Measurements from ENCODE around the gene RXFP4.
"Not testable (repeated sequence)": the region's sequence is repeated elsewhere in the genome, so short reads cannot be mapped to it uniquely, and the experiment has no call there.

Gene RXFP4

DNA sequence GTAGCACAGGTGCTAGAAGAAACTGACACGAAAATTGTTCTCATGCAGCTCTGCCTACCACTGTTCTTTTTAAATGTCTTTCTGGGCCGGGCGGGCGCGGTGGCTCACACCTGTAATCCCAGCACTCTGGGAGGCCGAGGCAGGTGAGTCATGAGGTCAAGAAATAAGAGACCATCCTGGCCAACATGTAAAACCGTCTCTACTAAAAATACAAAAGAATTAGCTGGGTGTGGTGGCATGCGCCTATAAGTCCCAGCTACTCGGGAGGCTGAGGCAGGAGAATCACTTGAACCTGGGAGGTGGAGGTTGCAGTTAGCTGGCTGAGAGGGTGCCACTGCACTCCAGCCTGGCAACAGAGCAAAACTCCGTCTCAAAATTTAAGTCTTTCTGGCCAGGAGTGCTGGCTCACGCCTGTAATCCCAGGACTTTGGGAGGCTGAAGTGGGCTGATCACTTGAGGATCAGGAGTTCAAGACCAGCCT lies 29.3 kb upstream of the RXFP4 start:
- H3K4me1 Mint-ChIP-seq (ENCODE audit: low read depth) = peaks cover 22% of the 10 kb centered on the region
- H3K36me3 Mint-ChIP-seq (ENCODE audit: low read depth) = peaks cover 67% of the 10 kb centered on the region
- H3K9me3 Mint-ChIP-seq = no peaks in the 10 kb centered on the region
- peak overlapping the region; percentile 98 for H3K4me3 Mint-ChIP-seq
- peak overlapping the region; percentile 99 for H3K27ac Mint-ChIP-seq
- no peaks in the 10 kb centered on the region for H3K27me3 Mint-ChIP-seq (ENCODE audit: low read depth)
- no peak for DNase-seq (ENCODE audit: low spot score)

DNA sequence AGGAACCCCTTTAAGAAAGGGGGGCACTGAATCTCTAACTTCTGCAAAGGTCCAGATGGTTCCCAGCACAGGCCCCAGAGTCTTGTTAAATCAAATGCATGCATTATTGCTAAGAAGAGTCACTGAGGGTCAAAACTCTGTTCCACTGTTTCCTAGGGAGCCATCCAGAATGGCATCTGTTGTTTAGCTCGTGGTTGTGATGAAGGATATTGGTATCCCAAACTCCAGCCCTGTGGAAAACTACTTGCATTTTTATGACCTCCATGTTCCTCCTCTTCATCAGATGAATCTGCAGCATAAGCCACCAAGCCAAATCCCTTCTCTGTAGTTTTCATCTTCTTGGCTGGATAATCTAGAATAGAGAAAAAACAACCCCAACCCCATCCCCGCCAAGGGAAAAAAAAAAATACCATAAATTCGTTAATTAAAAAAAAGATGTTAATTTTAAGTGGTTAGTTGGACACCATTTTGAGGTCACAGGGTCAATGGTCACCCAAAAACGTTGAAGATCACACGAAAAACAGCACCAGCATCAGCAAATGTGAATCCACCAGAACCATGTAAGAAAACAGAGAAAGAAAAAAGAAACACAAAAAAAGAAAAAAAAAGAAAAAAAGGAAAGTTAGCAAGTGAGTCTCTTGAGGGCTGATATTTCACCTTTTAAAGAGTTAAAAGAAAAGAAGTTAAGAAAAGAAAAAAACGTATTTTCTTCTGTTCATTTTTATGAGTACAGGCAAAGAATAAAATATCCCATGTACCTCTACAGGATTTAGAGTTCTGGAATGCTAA lies 27.3 kb upstream of the RXFP4 start:
- no peaks in the 10 kb centered on the region for H3K27me3 Mint-ChIP-seq (ENCODE audit: low read depth)
- H3K9me3 Mint-ChIP-seq = no peaks in the 10 kb centered on the region
- no peak overlapping the region for H3K27ac Mint-ChIP-seq
- H3K4me1 Mint-ChIP-seq (ENCODE audit: low read depth) = peaks cover 22% of the 10 kb centered on the region
- H3K4me3 Mint-ChIP-seq = no peak overlapping the region
- peaks cover 77% of the 10 kb centered on the region for H3K36me3 Mint-ChIP-seq (ENCODE audit: low read depth)
- DNase-seq (ENCODE audit: low spot score) = no peak

DNA sequence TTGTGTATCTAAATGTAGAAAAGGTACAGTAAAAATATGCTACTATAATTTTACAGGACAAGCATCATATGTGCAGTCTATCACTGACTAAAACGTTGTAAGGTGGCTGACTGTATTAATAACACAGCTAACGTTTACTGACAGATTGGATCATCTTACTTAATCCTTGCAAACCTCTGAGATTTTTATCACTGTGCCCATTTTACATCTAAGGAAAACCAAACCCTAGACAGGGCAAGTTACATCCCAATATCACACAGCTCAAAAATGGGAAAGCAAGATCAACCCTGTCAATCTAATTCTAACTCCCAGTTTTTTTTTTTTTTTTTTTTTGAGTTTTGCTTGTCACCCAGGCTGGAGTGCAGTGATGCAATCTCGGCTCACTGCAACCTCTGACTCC lies 22.8 kb upstream of the RXFP4 start:
- no peaks in the 10 kb centered on the region for H3K27me3 Mint-ChIP-seq (ENCODE audit: low read depth)
- DNase-seq (ENCODE audit: low spot score) = no peak
- H3K27ac Mint-ChIP-seq = no peak overlapping the region
- peaks cover 6% of the 10 kb centered on the region for H3K4me1 Mint-ChIP-seq (ENCODE audit: low read depth)
- no peaks in the 10 kb centered on the region for H3K9me3 Mint-ChIP-seq
- H3K36me3 Mint-ChIP-seq (ENCODE audit: low read depth) = peaks cover 73% of the 10 kb centered on the region
- H3K4me3 Mint-ChIP-seq = no peak overlapping the region

DNA sequence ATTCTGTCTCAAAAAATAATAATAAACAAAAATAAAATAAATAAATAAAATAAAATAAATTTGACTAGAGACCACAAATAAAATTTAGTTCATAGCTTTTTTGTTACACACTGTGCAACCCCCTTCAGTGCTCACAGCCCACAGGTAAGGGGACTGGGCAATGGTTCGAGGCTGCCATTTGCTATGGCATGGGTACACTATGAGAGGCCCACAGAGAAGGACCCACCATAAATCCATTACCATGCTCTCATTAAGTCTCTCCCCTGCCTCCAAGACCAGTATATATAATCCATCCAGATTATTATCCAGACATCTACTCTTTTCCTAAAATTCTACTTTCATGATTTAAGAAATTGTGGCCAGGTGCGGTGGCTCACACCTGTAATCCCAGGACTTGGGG lies 21.6 kb upstream of the RXFP4 start:
- no peaks in the 10 kb centered on the region for H3K9me3 Mint-ChIP-seq
- no peaks in the 10 kb centered on the region for H3K27me3 Mint-ChIP-seq (ENCODE audit: low read depth)
- peaks cover 6% of the 10 kb centered on the region for H3K4me1 Mint-ChIP-seq (ENCODE audit: low read depth)
- no peak for DNase-seq (ENCODE audit: low spot score)
- H3K27ac Mint-ChIP-seq = no peak overlapping the region
- no peak overlapping the region for H3K4me3 Mint-ChIP-seq
- H3K36me3 Mint-ChIP-seq (ENCODE audit: low read depth) = peaks cover 66% of the 10 kb centered on the region

DNA sequence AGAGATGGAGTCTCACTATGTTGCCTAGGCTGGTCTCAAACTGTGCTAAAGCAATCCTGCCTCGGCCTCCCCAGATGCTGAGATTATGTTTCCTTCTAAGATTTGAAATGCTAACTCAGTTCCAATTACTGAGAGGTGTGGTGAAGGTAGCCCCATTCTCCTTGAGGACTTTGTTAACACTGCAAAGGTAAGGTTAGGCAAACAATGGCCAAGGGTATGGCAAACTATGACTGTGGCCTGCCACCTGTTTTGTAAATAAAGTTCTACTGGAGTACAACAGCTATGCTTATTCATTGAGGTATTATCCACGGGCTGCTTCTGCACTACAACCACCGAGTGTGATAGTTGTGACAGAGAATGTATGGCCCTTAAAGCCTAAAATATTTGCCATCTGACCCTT lies 20.7 kb upstream of the RXFP4 start:
- H3K36me3 Mint-ChIP-seq (ENCODE audit: low read depth) = peaks cover 67% of the 10 kb centered on the region
- H3K4me3 Mint-ChIP-seq = no peak overlapping the region
- no peaks in the 10 kb centered on the region for H3K27me3 Mint-ChIP-seq (ENCODE audit: low read depth)
- H3K9me3 Mint-ChIP-seq = no peaks in the 10 kb centered on the region
- peaks cover 7% of the 10 kb centered on the region for H3K4me1 Mint-ChIP-seq (ENCODE audit: low read depth)
- no peak overlapping the region for H3K27ac Mint-ChIP-seq
- no peak for DNase-seq (ENCODE audit: low spot score)

DNA sequence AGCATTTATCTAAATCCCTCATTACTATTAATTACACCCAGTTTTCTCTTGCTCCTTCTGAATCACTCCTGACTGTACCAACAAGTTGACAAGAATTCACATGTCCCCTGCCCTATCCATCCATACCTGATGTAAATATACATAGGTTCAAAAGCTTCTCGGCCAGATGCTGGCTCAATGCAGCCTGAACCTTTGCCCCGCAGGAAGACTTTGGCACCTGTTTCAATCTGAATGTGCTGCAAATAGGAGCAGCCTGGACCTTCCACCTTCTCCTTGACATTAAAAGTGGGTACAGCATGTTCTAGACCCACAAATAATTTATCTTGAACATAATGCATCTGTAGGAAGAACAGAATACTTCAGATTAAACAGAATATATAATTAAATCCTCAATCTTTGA lies 15.9 kb upstream of the RXFP4 start:
- Mint-ChIP-seq H3K4me1 (ENCODE audit: low read depth) (peaks cover 15% of the 10 kb centered on the region), H3K4me3 (no peak overlapping the region), H3K36me3 (ENCODE audit: low read depth) (peaks cover 64% of the 10 kb centered on the region), H3K27ac (no peak overlapping the region), H3K27me3 (ENCODE audit: low read depth) (no peaks in the 10 kb centered on the region), H3K9me3 (no peaks in the 10 kb centered on the region)
- no peak for DNase-seq (ENCODE audit: low spot score)

DNA sequence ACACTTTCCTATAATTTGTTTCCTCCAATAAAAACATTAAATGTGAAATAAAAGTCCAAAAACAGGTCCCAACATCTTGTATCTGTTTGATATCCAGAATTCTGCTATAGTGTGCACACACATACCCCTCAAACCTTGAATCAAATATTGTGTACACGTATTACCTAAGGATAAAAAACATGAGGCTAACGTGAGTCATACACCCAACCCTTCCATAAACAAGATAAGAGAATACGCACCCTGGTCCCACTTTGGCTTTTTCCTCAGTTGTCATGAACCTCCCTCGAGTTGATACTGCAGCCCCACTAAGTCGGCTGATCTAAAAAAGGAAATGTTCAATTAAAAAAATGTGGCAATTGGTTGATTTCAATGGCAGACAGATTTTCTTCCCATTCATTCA lies 12.4 kb upstream of the RXFP4 start:
- DNase-seq (ENCODE audit: low spot score) = no peak
- no peak overlapping the region for H3K4me3 Mint-ChIP-seq
- H3K27ac Mint-ChIP-seq = no peak overlapping the region
- peaks cover 56% of the 10 kb centered on the region for H3K36me3 Mint-ChIP-seq (ENCODE audit: low read depth)
- peaks cover 33% of the 10 kb centered on the region for H3K4me1 Mint-ChIP-seq (ENCODE audit: low read depth)
- H3K27me3 Mint-ChIP-seq (ENCODE audit: low read depth) = no peaks in the 10 kb centered on the region
- H3K9me3 Mint-ChIP-seq = no peaks in the 10 kb centered on the region

DNA sequence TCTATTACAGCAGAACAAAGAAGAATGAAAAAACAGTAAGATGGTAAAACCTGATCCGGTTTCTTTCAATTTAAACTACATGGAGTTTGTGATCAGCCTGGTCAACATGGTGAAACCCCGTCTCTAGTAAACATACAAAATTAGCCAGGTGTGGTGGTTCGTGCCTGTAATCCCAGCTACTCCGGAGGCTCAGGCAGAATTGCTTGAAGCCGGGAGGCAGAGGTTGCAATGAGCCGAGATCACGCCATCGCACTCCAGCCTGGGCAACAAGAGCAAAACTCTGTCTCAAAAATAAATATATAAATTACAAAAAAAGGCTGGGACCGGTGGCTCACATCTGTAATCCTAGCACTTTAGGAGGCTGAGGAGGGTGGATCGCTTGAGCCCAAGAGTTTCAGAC lies 10.7 kb upstream of the RXFP4 start:
- Mint-ChIP-seq H3K36me3 (ENCODE audit: low read depth) (peaks cover 50% of the 10 kb centered on the region), H3K4me3 (peak overlapping the region; percentile 65), H3K27ac (peak overlapping the region; percentile 27), H3K4me1 (ENCODE audit: low read depth) (peaks cover 32% of the 10 kb centered on the region)
- H3K9me3 Mint-ChIP-seq; H3K27me3 Mint-ChIP-seq (ENCODE audit: low read depth); DNase-seq (ENCODE audit: low spot score): not testable (repeated sequence)

DNA sequence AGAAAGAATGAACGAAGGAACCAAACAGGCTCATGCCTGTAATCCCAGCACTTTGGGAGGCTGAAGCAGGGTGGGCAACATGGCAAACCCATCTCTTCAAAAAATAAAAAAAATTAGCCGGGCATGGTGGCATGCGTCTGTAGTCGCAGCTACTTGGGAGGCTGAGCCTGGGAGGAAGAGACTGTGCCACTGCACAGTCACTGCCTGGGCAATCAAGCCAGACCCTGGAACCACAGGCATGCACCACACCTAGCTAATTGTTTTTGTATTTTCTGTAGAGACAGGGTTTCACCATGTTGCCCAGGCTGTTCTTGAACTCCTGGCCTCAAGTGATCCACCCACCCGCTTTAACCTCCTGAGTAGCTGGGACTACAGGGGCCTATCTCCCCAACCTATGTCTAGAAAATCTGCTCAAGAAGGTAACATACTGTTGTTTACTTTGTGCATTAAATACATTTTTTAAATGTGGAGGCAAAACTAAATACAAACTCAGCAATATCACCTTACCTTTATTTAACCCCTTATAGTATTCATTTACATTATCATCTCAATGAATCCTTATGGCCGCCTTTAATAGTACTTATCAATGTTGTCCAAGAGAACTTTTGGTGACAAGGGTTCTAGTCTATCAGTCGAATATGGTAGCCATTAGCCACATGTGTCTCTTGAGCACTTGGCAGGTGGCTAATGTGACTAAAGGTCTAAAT lies 10.0 kb upstream of the RXFP4 start:
- DNase-seq (ENCODE audit: low spot score) = no peak
- H3K36me3 Mint-ChIP-seq (ENCODE audit: low read depth) = peaks cover 43% of the 10 kb centered on the region
- H3K4me3 Mint-ChIP-seq = no peak overlapping the region

DNA sequence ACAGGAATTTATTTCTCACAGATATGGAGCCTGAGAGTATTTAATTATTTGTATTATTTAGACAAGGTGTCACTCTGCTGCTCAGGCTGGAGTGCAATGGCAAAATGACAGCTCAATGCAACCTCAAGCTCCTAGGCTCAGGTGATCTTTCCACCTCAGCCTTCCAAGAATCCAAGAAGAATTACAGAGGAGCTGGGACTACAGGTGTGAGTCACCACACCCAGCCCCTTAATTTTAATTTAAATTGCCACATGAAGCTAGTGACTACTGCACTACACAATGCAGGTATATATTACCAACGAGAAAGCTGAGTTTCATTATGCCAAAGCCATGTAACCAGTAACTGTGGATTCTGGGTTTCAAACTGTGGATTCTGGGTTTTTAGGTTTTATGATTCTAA lies 9.4 kb upstream of the RXFP4 start:
- Mint-ChIP-seq H3K27me3 (ENCODE audit: low read depth) (no peaks in the 10 kb centered on the region), H3K36me3 (ENCODE audit: low read depth) (peaks cover 37% of the 10 kb centered on the region), H3K4me1 (ENCODE audit: low read depth) (peaks cover 30% of the 10 kb centered on the region), H3K27ac (no peak overlapping the region), H3K4me3 (no peak overlapping the region), H3K9me3 (no peaks in the 10 kb centered on the region)
- DNase-seq (ENCODE audit: low spot score) = no peak

More for the DNA sequence above, 10.0 kb upstream of the RXFP4 start:
- Mint-ChIP-seq H3K9me3 (no peaks in the 10 kb centered on the region), H3K27me3 (ENCODE audit: low read depth) (no peaks in the 10 kb centered on the region), H3K27ac (no peak overlapping the region), H3K4me1 (ENCODE audit: low read depth) (peaks cover 32% of the 10 kb centered on the region)

DNA sequence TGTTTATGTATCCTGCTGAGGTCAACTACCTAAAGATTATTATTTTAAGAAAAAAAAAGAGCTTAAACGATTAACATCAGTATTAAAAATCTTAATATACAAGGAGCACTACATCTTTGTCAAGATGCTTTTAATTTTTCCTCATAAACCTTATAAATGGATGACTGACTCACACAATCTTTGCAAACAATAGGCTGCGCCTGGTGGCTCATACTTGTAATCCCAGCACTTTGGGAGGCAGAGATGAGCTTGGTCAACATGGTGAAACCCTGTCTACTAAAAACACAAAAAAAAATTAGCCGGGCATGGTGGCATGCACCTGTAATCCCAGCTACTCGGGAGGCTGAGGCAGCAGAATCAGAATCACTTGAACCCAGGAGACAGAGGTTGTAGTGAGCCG lies 9.0 kb upstream of the RXFP4 start:
- Mint-ChIP-seq H3K9me3 (no peaks in the 10 kb centered on the region), H3K27ac (no peak overlapping the region), H3K4me1 (ENCODE audit: low read depth) (peaks cover 30% of the 10 kb centered on the region), H3K4me3 (no peak overlapping the region), H3K27me3 (ENCODE audit: low read depth) (no peaks in the 10 kb centered on the region), H3K36me3 (ENCODE audit: low read depth) (peaks cover 34% of the 10 kb centered on the region)
- no peak for DNase-seq (ENCODE audit: low spot score)

DNA sequence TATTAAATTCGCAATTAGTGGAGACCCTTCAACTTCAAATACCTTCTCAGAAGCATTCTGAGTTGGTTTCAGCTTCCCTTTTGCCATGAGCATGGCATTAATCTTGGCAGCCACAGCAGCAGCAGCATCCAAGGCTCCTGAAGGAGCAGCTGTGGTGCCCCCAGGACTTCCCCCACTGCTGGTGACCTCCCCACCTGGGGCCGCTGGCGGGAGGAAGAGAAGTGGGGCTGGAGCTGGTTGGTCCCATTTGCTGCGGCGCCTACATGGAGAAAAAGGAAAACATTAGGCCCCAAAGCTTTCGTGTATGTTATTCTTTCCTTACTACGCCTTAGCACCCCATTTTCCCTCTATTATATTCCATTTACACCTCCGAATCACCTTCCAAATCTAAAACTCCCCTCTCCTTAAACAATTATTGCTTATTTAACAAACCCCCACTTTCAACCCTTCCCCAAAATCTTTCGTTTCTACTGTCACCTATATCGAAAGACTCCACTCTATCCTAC lies 7.8 kb upstream of the RXFP4 start:
- Mint-ChIP-seq H3K9me3 (no peaks in the 10 kb centered on the region), H3K27me3 (ENCODE audit: low read depth) (no peaks in the 10 kb centered on the region), H3K4me1 (ENCODE audit: low read depth) (peaks cover 37% of the 10 kb centered on the region), H3K4me3 (no peak overlapping the region), H3K27ac (no peak overlapping the region), H3K36me3 (ENCODE audit: low read depth) (peaks cover 28% of the 10 kb centered on the region)
- no peak for DNase-seq (ENCODE audit: low spot score)

DNA sequence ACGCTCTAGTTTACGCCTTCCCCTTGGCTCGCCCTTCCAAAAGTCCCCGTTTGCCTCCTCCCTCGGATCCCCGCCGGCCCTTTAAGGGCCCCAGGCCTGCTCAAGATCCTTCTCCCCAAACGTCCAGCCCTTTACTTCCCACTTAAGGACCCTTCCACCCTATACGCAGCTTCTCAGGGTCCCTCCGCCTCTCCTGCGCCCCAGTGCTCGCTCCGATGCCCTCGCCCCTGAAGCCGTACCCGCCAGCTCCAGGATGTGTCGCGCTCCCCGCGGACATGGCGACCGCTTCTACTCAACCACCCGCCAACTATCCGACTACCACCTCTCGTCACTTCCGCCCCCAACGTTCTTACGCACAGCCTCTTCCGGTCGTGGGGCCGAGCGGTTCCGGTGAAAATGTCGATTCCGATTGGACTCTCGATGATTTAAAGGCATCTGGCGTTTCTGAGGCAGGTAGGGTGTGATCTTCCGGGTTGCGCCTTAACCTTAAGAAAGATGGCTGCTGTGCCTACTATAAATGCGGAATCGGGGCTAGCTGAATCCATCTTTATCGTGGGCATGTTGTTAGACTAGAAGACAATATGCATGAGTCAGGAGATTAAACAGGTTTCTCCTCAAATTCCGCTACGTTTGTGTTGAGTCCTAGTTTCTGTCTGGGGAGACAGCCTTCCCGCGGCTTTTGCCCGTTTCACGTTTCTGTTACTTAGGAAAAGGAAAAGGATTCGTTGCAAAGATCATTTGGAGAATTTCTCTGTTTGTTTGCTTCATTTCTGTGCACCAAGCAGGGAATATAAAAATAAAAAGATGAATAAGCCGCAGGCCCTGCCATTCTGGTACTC lies 7.1 kb upstream of the RXFP4 start, which contains the start of gene KHDC4:
KHDC4 (minus strand) TSS at position 317 of the 839 bp plus-strand sequence; CDS start at position 277, 40 bp downstream.
- Mint-ChIP-seq H3K36me3 (ENCODE audit: low read depth) (peaks cover 24% of the 10 kb centered on the region), H3K27me3 (ENCODE audit: low read depth) (no peaks in the 10 kb centered on the region), H3K27ac (no peak within 1 kb of the TSS), H3K4me1 (ENCODE audit: low read depth) (peaks cover 36% of the 10 kb centered on the region), H3K4me3 (no peak within 1 kb of the TSS), H3K9me3 (no peaks in the 10 kb centered on the region)
- DNase-seq (ENCODE audit: low spot score) = peak; percentile 96

Measured in T-helper 2 cell treated with Interferon-gamma antibody and Interleukin-4, amounts not matched to agents 5 μg/mL and 100 μg/mL, for 36 hours (primary cell).